Measurements from ENCODE around the gene TSPAN32. TPM values are rescaled to one million over a fixed set of nuclear protein-coding genes. Genes with fewer than 3 reads are reported as not detected.
"Not testable (repeated sequence)": the region's sequence is repeated elsewhere in the genome, so short reads cannot be mapped to it uniquely, and the experiment has no call there.

The TSPAN32 gene
- total RNA-seq, 1 experiment from 2014 or later, result not detected

DNA sequence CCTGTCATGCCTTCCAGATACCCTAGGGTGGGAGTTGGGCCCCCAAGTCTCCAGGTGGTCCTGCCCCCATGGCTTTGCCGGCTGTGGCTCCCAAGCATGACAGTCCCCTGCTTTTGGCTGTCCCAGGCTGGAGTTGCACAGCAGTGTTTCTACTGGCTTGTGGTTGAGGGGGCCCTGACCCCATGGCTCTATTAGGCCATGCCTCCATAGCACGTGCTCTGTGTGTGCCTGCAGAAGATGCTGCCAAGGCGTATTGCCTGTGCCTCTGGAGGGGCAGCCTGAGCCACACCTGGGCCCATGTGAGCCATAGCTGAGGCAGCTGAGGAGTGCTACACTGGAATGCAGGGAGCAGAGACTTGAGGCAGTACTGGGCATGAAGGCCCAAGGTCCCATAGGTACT lies 49.9 kb downstream of the TSPAN32 start:
- DNase-seq (ENCODE audit: low spot score), result no peak
- in situ Hi-C loops (cut with HindIII; ENCODE audit: low sequenced_read_pairs), result no loop called here

DNA sequence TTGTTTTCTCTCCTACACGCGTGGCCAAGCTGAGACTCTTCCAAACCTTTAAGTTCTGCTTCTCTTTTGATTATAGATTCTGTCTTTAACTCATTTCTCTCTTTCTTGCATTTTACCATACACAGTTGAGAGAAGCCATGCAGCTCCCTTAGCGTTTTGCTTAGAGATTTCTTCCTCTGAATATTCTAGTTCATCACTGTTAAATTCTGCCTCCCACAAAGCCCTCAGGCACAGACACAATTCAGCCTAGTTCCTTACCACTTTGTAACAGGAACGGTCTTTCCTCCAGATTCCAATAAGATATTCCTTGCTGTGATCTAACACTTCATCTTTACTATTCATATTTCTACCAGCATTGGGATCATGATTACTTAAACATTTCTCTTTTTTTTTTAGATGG lies 50.6 kb downstream of the TSPAN32 start:
- in situ Hi-C loops (cut with HindIII; ENCODE audit: low sequenced_read_pairs), result no loop called here
- DNase-seq (ENCODE audit: low spot score), result no peak

GRCh38 chr11:2355000-2355644 lies 53.3 kb downstream of the TSPAN32 start:
- in situ Hi-C loops (cut with HindIII; ENCODE audit: low sequenced_read_pairs), result no loop called here
- no peak for DNase-seq (ENCODE audit: low spot score)

DNA sequence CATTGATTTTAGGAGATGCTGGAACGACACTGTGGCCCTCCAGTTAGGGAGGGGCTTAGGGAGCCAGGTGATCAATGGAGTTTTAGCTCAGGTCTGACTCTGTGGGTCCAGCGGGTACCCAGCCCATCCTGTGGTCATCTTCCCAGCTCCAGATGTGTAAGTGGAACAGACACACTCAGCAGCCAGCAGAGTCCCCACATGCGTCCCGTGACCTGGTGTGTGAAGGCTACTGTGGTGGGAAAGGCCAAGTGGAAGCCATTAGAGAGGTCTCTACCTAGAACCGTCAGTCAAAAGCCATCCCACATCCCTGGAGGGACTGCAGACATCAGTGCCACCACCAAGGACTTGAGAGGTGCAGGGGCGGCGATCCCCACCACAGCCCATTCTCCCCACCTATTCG lies 55.4 kb downstream of the TSPAN32 start:
- in situ Hi-C loops (cut with HindIII; ENCODE audit: low sequenced_read_pairs), result no loop called here
- no peak for DNase-seq (ENCODE audit: low spot score)

DNA sequence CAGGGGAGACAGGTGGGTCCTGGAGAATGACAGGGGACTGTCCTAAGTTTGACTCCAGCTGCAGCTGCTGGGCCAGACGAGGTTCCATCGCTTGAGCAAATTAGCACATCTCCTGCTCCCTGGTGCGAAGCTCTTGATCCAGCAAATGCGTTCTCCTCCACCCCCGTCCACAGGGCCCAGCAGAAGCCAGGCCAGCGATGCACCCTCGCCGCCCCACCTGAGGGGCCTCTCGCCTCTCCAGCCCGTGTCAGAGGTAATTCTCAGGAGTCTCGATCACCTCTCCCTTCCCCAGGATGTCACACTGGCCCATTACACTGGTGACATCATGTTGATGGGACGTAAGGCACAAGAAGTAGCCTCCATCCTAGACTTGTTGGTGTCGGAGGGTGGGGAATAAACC lies 55.8 kb downstream of the TSPAN32 start:
- in situ Hi-C loops (cut with HindIII; ENCODE audit: low sequenced_read_pairs); DNase-seq (ENCODE audit: low spot score): not testable (repeated sequence)

DNA sequence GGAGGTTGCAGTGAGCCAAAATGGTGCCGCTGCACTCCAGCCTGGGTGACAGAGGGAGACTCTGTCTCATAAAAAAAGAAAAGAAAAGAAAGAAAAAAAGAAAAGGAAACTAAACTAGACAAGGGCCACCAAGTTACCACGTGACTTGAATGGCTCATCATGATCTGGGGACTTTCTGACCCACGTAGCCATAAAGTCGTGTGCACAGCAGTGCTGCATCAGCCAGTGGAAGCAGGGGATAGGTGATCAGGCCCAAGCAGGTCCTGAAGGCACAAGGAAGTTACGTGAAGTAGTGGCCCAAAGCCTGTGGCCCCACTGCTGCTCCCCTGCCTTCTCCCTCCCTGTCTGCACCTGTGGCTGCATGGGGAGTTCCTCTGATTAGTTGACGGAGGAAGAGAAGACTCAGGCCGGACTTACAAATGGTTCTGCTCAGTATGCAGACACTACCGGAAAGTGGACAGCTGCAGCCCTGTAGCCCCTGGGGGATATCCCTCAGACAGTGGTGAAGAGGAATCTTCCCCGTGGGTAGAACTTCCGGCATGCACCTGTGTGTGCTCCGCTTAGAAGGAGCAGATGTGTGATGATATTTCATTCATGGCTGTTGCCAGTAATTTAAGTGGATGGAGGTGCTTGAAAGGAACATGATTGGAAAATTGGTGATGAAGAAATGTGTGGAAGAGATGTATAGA lies 57.1 kb downstream of the TSPAN32 start:
- in situ Hi-C loops (cut with HindIII; ENCODE audit: low sequenced_read_pairs), result no loop called here
- DNase-seq (ENCODE audit: low spot score), result no peak

DNA sequence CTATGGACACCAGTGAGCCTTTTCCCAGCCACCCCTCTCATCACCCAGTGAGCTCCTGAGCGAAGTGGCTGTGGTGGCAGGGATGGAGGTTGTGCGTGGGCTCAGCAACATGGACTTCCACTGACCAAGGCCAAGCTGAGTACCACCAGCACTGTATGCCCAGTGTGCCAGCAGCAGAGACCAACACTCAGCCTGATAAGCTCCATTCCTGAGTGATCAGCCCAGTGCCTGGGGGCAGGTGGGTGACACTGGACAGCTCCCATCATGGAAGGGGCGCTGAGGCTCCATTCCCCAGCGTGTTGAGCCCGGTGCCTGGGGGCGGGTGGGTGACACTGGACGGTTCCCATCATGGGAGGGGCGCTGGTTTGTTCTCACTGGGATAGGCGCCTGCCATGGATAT lies 57.7 kb downstream of the TSPAN32 start:
- in situ Hi-C loops (cut with HindIII; ENCODE audit: low sequenced_read_pairs), result no loop called here
- DNase-seq (ENCODE audit: low spot score), result no peak

GRCh38 chr11:2360081-2360642 lies 58.3 kb downstream of the TSPAN32 start:
- DNase-seq (ENCODE audit: low spot score), result no peak
- in situ Hi-C loops (cut with HindIII; ENCODE audit: low sequenced_read_pairs), result no loop called here

DNA sequence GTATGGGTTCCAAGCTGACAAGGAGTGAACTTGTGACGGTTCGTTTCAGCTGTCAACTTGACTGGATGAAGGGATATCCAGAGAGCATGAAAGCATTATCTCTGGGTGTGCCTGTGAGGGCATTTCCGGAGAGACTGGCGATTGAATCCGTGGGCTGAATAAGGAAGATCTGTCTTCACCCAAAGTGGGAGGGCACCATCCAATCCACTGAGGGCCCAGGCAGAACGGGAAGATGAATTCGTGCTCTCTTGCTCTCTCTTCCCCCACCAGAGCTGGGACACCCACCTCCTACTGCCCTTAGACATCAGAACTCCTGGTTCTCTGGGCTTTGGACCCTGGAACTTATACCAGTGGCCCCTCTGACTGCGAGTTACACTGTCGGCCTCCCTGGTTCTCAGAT lies 59.8 kb downstream of the TSPAN32 start:
- no peak for DNase-seq (ENCODE audit: low spot score)
- in situ Hi-C loops (cut with HindIII; ENCODE audit: low sequenced_read_pairs), result no loop called here

GRCh38 chr11:2362414-2362813 lies 60.6 kb downstream of the TSPAN32 start:
- no peak for DNase-seq (ENCODE audit: low spot score)
- in situ Hi-C loops (cut with HindIII; ENCODE audit: low sequenced_read_pairs), result no loop called here

DNA sequence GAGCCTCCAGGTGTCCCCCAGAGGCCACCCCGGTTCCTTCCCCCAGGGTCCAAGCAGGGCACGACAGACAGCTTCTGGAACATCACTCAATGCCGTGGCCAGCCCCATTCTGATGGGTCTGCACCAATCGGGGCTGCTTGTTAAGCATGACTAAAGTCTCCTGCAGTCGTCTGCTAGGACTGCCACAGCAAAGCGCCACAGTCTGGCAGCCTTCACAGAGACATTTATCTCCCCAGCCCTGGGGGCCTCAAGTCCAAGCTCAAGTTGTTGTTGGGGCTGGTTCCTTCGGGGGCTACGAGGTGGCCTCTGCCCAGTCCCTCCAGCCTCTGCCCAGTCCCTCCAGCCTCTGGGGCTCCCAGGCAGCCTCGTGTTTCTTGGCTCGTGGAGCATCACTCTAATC lies 61.3 kb downstream of the TSPAN32 start:
- in situ Hi-C loops (cut with HindIII; ENCODE audit: low sequenced_read_pairs), result no loop called here
- DNase-seq (ENCODE audit: low spot score), result no peak

- in situ Hi-C loops (cut with HindIII; ENCODE audit: low sequenced_read_pairs), result no loop called here
- no peak for DNase-seq (ENCODE audit: low spot score)
These were observed 62.0 kb downstream of the TSPAN32 start for GRCh38 chr11:2363577-2364370.

GRCh38 chr11:2364386-2364785 lies 62.6 kb downstream of the TSPAN32 start:
- DNase-seq (ENCODE audit: low spot score); in situ Hi-C loops (cut with HindIII; ENCODE audit: low sequenced_read_pairs): not testable (repeated sequence)

GRCh38 chr11:2365571-2366210 lies 63.9 kb downstream of the TSPAN32 start:
- DNase-seq (ENCODE audit: low spot score), result no peak
- in situ Hi-C loops (cut with HindIII; ENCODE audit: low sequenced_read_pairs), result no loop called here

GRCh38 chr11:2366276-2366675 lies 64.5 kb downstream of the TSPAN32 start:
- in situ Hi-C loops (cut with HindIII; ENCODE audit: low sequenced_read_pairs), result no loop called here
- no peak for DNase-seq (ENCODE audit: low spot score)

DNA sequence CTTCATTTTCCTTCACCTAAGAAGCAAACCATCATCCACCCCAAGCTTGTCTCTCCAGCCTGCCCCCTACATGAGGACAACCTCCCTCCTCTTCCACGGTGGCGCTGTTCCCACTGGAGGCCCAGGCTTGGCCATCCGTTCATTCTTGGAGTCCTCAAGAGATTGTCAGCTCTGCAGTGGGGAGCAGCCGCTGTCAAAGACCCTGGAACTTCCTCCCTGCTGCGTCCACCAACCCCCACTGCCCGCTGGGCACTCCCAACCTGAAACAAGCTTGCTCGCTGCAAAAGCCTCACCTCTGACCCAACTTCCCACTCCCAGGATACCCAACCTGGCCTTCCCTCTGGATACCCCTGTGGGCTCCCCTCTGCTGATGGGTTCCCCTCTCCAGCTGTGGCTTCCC lies 64.9 kb downstream of the TSPAN32 start:
- no peak for DNase-seq (ENCODE audit: low spot score)
- in situ Hi-C loops (cut with HindIII; ENCODE audit: low sequenced_read_pairs), result no loop called here

GRCh38 chr11:2367266-2368160 lies 65.7 kb downstream of the TSPAN32 start:
- no peak for DNase-seq (ENCODE audit: low spot score)

More at GRCh38 chr11:2367266-2368160, 65.7 kb downstream of the TSPAN32 start:
- in situ Hi-C loops (cut with HindIII; ENCODE audit: low sequenced_read_pairs), result no loop called here
